ENCODE data around the gene COPS4.
"Not testable (repeated sequence)": the region's sequence is repeated elsewhere in the genome, so short reads cannot be mapped to it uniquely, and the experiment has no call there.

Gene COPS4

DNA sequence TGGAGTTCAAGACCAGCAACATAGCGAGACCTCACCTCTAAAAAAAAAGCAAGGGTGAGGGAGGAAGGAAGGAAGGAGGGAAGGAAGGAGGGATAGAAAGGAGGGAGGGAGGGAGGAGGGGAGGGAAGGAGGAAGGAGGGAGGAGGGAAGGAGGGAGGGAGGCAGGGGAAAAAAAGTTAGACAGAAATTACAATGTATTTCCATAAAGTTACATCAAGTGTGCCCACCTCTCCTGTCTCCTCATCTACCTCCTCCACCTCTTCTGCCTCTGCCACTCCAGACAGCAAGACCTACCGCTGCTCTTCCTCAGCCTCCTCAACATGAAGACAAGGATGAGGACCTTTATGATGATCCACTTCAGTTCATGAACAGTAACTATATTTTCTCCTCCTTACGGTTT is 32.7 kb upstream of the COPS4 start:
- H3K9me2 ChIP-seq (replicated peaks; ENCODE audit: insufficient read depth, low read length), result no peaks in the 10 kb centered on the region
- H3F3A ChIP-seq (ENCODE audit: insufficient read depth, low read length), result no peaks in the 10 kb centered on the region
- no peak overlapping the region for H3K27ac ChIP-seq (ENCODE audit: low read length)
- no peak overlapping the region for H3K4me2 ChIP-seq (ENCODE audit: low read depth, low read length)
- no peaks in the 10 kb centered on the region; the same call in 1 of the 2 replicates for H4K20me1 ChIP-seq (ENCODE audit: insufficient read depth, low read length)
- no peak overlapping the region for H2AFZ ChIP-seq (ENCODE audit: low read length)
- DNase-seq, result no peak
- no peak overlapping the region for H3K9ac ChIP-seq (ENCODE audit: low read length)
- H3K36me3 ChIP-seq (replicated peaks; ENCODE audit: insufficient read depth, low read length), result no peaks in the 10 kb centered on the region
- no peak overlapping the region for H3K4me3 ChIP-seq (ENCODE audit: low read length)
- H3K79me2 ChIP-seq (ENCODE audit: low read length), result peaks cover 93% of the 10 kb centered on the region
- no peaks in the 10 kb centered on the region for H3K4me1 ChIP-seq (ENCODE audit: low read length)
- no peak for TF ChIP-seq EZH2phosphoT487 (IDR thresholded peaks at IDR 0.05; ENCODE audit: low read length)
- TF ChIP-seq, protein P1, sequence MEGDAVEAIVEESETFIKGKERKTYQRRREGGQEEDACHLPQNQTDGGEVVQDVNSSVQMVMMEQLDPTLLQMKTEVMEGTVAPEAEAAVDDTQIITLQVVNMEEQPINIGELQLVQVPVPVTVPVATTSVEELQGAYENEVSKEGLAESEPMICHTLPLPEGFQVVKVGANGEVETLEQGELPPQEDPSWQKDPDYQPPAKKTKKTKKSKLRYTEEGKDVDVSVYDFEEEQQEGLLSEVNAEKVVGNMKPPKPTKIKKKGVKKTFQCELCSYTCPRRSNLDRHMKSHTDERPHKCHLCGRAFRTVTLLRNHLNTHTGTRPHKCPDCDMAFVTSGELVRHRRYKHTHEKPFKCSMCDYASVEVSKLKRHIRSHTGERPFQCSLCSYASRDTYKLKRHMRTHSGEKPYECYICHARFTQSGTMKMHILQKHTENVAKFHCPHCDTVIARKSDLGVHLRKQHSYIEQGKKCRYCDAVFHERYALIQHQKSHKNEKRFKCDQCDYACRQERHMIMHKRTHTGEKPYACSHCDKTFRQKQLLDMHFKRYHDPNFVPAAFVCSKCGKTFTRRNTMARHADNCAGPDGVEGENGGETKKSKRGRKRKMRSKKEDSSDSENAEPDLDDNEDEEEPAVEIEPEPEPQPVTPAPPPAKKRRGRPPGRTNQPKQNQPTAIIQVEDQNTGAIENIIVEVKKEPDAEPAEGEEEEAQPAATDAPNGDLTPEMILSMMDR (IDR thresholded peaks at IDR 0.05; ENCODE audit: low read length), result no peak
- TF ChIP-seq EZH2 (optimal IDR thresholded peaks at IDR 0.05; ENCODE audit: low read depth, low read length), result no peak
- no peaks in the 10 kb centered on the region for H3K27me3 ChIP-seq (replicated peaks; ENCODE audit: insufficient read depth, low read length)
- no peaks in the 10 kb centered on the region for H3K9me3 ChIP-seq (replicated peaks; ENCODE audit: insufficient read depth, low read length)

DNA sequence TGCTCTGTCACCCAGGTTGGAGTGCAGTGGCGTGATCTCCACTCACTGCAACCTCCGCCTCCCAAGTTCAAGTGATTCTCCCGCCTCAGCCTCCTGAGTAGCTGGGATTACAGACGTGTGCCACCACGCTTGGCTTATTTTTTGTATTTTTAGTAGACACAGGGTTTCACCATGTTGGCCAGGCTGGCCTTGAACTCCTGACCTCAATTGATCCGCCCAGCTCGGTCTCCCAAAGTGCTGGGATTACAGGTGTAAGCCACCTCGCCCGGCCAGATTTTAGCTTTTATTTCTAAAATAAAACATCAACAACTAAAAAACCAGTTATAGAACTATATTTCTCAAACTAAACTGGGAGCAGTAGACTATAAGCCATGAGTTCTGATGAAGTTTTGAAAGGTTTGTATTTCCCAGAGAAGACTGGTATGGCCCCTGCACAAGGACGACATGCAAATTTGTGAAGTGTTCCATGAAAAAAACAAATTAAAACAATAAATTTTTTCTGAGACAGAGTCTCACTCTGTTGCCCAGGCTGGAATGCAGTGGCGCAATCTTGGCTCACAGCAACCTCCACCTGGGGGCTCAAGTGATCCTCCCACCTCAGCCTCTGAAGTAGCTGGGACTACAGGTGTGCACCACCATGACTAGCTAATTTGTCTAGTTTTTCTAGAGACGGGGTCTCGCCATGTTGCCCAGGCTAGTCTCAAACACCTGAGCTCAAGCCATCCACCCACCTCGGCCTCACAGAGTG is 31.8 kb upstream of the COPS4 start:
- H3K27ac ChIP-seq (ENCODE audit: low read length); H3K4me3 ChIP-seq (ENCODE audit: low read length); H3K27me3 ChIP-seq (replicated peaks; ENCODE audit: insufficient read depth, low read length); H3K9ac ChIP-seq (ENCODE audit: low read length); H3K4me2 ChIP-seq (ENCODE audit: low read depth, low read length); DNase-seq; H3K9me3 ChIP-seq (replicated peaks; ENCODE audit: insufficient read depth, low read length); H4K20me1 ChIP-seq (ENCODE audit: insufficient read depth, low read length); H3F3A ChIP-seq (ENCODE audit: insufficient read depth, low read length); H2AFZ ChIP-seq (ENCODE audit: low read length); H3K36me3 ChIP-seq (replicated peaks; ENCODE audit: insufficient read depth, low read length); H3K4me1 ChIP-seq (ENCODE audit: low read length); H3K9me2 ChIP-seq (replicated peaks; ENCODE audit: insufficient read depth, low read length): not testable (repeated sequence)
- H3K79me2 ChIP-seq (ENCODE audit: low read length), result peaks cover 95% of the 10 kb centered on the region

DNA sequence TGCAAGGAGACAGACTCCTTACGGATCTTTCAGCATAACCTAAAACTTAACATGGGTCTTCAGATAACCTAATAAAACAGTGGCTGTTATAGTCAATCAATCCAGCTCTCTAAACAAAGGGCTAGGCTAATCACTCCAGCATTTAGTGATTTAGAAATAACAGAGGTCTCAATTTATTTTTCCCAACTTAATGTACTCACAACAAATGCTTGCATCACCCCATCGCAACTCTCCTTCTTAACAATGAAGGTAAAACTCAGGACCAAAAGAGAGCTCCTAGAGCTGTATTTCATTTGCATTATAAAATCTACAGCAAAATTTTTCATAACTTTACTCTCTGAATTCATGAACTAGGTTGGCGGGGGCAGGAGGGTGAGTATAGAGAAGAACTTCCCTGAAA is 25.5 kb upstream of the COPS4 start:
- Histone ChIP-seq H2AFZ (ENCODE audit: low read length) (no peak overlapping the region), H3K27ac (ENCODE audit: low read length) (no peak overlapping the region), H3K4me1 (ENCODE audit: low read length) (peaks cover 15% of the 10 kb centered on the region; the same call in 1 of the 2 replicates), H3K9me2 (replicated peaks; ENCODE audit: insufficient read depth, low read length) (no peaks in the 10 kb centered on the region), H3F3A (ENCODE audit: insufficient read depth, low read length) (peaks cover 26% of the 10 kb centered on the region), H3K4me2 (ENCODE audit: low read depth, low read length) (peak overlapping the region; percentile 95), H3K79me2 (ENCODE audit: low read length) (peaks cover 79% of the 10 kb centered on the region), H3K9ac (ENCODE audit: low read length) (peak overlapping the region; percentile 88; the same call in 1 of the 2 replicates), H3K4me3 (ENCODE audit: low read length) (peak overlapping the region; percentile 88), H4K20me1 (ENCODE audit: insufficient read depth, low read length) (no peaks in the 10 kb centered on the region), H3K9me3 (replicated peaks; ENCODE audit: insufficient read depth, low read length) (no peaks in the 10 kb centered on the region), H3K36me3 (replicated peaks; ENCODE audit: insufficient read depth, low read length) (no peaks in the 10 kb centered on the region), H3K27me3 (replicated peaks; ENCODE audit: insufficient read depth, low read length) (no peaks in the 10 kb centered on the region)
- no peak for DNase-seq
- TF ChIP-seq, protein P1 (IDR thresholded peaks at IDR 0.05; ENCODE audit: low read length), result no peak
- TF ChIP-seq EZH2 (optimal IDR thresholded peaks at IDR 0.05; ENCODE audit: low read depth, low read length), result no peak
- TF ChIP-seq EZH2phosphoT487 (IDR thresholded peaks at IDR 0.05; ENCODE audit: low read length), result no peak

DNA sequence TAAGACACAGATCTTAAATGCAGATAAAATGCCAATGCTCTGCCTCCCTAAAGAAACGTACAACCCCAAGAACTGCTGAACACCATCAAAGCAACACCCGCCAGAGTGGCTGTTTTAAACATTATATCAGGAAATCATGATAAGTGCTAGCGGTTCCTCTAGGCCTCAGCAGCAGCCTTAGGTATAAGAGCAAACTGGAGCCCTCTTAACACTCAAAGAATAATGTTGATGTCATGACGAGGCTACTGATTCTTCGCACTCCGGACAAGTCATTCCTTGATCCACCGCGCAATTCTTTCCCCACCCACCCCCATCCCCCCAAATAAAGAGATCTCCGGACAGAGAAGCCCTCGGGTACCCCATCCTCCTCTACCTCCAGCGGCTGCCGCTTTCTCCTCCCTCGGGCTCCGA is 24.9 kb upstream of the COPS4 start:
- Histone ChIP-seq H3K79me2 (ENCODE audit: low read length) (peaks cover 73% of the 10 kb centered on the region), H2AFZ (ENCODE audit: low read length) (peak overlapping the region; percentile 83), H3F3A (ENCODE audit: insufficient read depth, low read length) (peaks cover 26% of the 10 kb centered on the region), H3K4me3 (ENCODE audit: low read length) (peak overlapping the region; percentile 88), H3K27me3 (replicated peaks; ENCODE audit: insufficient read depth, low read length) (no peaks in the 10 kb centered on the region), H3K4me2 (ENCODE audit: low read depth, low read length) (peak overlapping the region; percentile 95), H3K27ac (ENCODE audit: low read length) (peak overlapping the region; percentile 79; the same call in 1 of the 2 replicates), H3K9ac (ENCODE audit: low read length) (peak overlapping the region; percentile 88), H4K20me1 (ENCODE audit: insufficient read depth, low read length) (no peaks in the 10 kb centered on the region), H3K9me3 (replicated peaks; ENCODE audit: insufficient read depth, low read length) (no peaks in the 10 kb centered on the region), H3K36me3 (replicated peaks; ENCODE audit: insufficient read depth, low read length) (no peaks in the 10 kb centered on the region), H3K9me2 (replicated peaks; ENCODE audit: insufficient read depth, low read length) (no peaks in the 10 kb centered on the region), H3K4me1 (ENCODE audit: low read length) (peaks cover 15% of the 10 kb centered on the region; the same call in 1 of the 2 replicates)
- TF ChIP-seq EZH2phosphoT487 (IDR thresholded peaks at IDR 0.05; ENCODE audit: low read length) (no peak), EZH2 (optimal IDR thresholded peaks at IDR 0.05; ENCODE audit: low read depth, low read length) (no peak)
- TF ChIP-seq, protein P1 (IDR thresholded peaks at IDR 0.05; ENCODE audit: low read length), result no peak
- DNase-seq, result peak; percentile 30
